Suprapubic skin (tissue), 4 donors: ENCODE data around the gene MARVELD2.
A peak's percentile ranks its signal among the peaks of the same experiment; 100 is the strongest.

Experiments
- EP300 ChIP-seq: sonication (generic); formaldehyde crosslinking; IDR thresholded peaks from one replicate; pipeline ENCODE4 v1.6.1; 2017; ENCODE audit warnings: antibody characterized with exemption
- POLR2A ChIP-seq, 2 donors: fragments of 450-650 bp; IDR thresholded peaks; one replicate each; pipeline ENCODE4 v1.6.1; 2017; ENCODE audit warnings: antibody characterized with exemption in 2 of 2, mild to moderate bottlenecking in 2 of 2, moderate library complexity in 2 of 2
- POLR2AphosphoS5 ChIP-seq, 3 donors: sonication (generic); formaldehyde crosslinking; IDR thresholded peaks; one replicate each; pipeline ENCODE4 v1.6.1; 2017; ENCODE audit warnings: antibody characterized with exemption in 3 of 3

GRCh38 chr5:69369340-69370121, 45.4 kb upstream of the MARVELD2 start, which contains the start of the genes AK6, RAD17 and TAF9:
- TF ChIP-seq POLR2A (IDR thresholded peaks at IDR 0.05) (peak; percentile 51 to 81), EP300 (no peak), POLR2AphosphoS5 (IDR thresholded peaks at IDR 0.05) (peak; percentile 58 to 86 (median 60))
